HG03342 (cell line): Measurements from ENCODE around the gene SNCB.

Source experiments
- ATAC-seq: cut with Tn5 transposase; IDR thresholded peaks from one replicate; pipeline ENCODE4 v1.9.1; 2021; ENCODE audit warnings: mild to moderate bottlenecking, moderate library complexity; ENCODE audit not compliant: unreplicated experiment

Gene SNCB

DNA sequence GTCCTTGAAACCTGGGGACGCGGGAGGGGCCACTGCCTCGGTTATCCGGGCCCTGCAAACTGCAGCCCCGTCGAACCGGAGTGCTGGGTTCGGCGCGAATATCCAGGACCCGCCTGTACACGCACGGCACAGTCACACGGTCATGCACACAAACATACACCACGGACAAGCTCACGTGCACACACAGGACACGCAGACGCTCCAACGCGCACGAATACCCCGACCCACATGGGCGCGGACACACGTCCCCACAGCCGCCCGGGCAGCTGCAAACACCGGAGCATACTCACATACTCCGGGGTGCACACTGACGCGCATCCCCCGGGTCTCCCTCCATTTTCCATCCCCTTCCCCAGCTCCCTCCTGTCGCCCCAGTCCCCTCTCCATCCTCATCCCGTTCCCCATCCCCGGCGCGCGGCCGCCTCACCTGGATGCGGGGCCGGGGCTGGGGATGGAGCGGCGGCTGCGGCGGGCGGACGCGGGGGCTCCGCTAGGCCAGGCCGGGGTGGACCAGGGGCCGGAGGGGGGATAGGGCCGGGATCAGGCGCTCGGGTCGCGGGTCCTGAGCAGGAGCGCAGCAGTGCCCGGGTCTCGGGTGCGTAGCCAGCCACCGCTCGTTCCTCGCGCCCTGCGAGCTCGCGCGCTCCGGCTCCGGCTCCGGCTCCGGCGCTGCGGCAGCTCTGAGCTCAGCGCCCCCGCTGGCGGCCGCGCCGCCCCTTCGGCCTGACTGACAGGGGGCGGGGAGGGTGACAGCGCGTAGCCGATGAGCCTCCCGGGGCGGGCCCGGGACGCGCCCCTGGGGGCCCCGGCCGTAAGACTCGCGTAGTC, at the start of gene SNCB, which contains the start of gene EIF4E1B:
Gene SNCB (minus strand): TSS at position 682 of the 828 bp plus-strand sequence. CDS start 880 bp downstream, outside the sequence.
Gene EIF4E1B (plus strand): TSS at position 823 of the 828 bp plus-strand sequence. CDS start 12,113 bp downstream, outside the sequence.
- ATAC-seq = no peak

GRCh38 chr5:176679365-176680225, 49.3 kb upstream of the SNCB start:
- ATAC-seq = no peak

GRCh38 chr5:176678584-176678983, 48.2 kb upstream of the SNCB start:
- no peak for ATAC-seq

DNA sequence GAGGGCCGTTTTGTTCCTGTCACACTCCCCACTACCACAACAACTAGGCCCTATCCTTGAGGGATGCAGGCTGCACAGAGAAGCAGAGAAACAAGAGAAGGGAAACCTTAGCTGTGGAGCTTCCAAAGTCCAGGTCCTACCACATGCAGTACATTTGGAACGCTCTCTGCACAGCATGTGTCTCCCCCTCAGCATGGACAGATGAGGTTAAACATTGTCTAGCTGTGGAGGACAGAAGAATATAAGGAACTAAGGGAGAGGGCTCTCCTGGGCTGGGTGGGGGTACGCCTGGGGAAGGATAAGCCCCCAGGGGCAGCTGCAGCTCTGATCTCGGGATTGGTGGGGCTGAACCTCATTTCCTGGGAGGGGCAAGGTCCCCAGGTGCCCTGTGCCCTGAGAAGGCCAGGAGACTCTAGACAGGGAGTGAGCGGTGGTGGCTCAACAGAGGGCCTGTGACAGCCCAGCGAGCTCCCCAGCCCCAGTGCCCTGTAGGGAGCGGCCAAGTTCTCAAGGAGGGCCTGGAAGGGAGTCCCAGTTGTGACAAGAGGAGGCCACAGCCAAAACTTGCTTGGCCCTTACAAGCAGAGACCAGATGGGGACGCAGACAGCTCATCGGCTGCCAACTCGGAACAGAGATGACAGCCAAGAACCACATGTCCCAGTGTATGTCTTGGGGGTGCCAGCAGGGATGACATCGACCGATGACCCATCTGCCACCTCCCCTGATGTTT, 47.0 kb upstream of the SNCB start:
- no peak for ATAC-seq

DNA sequence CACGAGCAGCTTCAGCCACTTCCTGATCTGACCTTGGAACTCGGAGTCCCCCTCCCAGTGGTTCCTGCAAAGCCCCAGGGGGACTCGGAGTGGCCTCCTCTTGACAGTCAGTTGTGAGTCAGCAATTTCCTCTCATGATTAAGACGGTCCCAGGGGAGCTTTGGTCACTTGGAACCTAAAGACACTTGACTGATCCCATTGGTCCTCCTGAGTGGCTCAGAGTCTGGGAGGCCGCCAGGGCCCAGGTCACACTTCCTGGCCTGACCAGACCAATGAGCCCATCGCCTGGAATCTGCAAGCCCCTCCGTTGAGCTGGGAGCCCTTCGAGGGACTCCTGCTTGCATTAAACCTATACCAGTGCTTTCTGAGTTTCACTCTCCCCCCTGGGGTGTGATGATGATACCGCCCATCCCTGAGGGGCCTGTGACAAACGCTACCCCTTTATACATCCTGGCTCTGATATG, 46.1 kb upstream of the SNCB start:
- ATAC-seq = peak; percentile 67

- no peak for ATAC-seq
Measured at GRCh38 chr5:176675676-176676360, 45.5 kb upstream of the SNCB start.

GRCh38 chr5:176674799-176675198, 44.5 kb upstream of the SNCB start:
- ATAC-seq = no peak

DNA sequence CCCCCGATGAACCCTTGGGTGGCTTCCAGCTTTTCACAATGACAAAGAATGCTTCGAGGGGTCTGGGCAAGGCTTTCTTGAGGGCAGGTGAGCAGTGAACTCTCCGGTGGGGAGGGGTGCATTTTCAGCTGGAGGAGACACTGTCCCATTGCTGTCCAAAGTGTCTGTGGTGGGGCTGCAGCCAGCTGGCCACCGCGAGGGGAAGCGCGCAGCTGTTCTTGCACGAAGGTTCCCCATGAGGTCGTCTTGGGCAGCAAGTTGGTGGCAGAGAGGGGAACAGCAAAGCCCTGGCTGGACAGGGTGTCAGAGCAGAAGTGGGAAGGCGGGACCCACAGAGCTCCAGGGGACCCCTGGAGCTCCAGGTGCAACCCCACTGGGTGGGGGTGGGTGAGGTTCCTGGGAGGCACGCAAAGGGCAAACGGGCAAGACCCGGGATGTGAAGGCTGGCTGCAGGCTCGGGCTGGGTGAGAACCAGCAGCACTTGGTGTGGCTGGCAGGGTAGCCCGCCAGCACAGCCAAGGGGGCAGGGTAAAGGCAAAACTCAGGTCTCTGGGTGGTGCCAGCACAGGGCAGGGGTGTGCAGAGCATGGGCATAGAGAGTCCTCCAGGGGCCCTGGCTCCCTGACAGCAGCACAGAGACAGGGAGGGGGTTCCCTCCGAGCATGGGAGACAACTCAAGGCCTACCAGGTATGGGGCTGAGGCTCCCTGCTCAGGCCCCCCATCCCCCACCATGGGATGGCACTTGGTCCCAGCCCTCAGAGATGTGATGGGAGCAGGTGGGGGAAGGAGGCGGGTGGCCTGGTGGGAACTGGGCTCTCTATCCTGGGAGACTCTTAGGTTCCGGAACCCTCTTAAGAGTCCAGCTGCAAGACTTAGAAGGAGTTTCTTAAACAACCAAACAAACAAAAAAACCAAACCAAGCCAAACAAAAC, 43.6 kb upstream of the SNCB start:
- ATAC-seq = no peak

DNA sequence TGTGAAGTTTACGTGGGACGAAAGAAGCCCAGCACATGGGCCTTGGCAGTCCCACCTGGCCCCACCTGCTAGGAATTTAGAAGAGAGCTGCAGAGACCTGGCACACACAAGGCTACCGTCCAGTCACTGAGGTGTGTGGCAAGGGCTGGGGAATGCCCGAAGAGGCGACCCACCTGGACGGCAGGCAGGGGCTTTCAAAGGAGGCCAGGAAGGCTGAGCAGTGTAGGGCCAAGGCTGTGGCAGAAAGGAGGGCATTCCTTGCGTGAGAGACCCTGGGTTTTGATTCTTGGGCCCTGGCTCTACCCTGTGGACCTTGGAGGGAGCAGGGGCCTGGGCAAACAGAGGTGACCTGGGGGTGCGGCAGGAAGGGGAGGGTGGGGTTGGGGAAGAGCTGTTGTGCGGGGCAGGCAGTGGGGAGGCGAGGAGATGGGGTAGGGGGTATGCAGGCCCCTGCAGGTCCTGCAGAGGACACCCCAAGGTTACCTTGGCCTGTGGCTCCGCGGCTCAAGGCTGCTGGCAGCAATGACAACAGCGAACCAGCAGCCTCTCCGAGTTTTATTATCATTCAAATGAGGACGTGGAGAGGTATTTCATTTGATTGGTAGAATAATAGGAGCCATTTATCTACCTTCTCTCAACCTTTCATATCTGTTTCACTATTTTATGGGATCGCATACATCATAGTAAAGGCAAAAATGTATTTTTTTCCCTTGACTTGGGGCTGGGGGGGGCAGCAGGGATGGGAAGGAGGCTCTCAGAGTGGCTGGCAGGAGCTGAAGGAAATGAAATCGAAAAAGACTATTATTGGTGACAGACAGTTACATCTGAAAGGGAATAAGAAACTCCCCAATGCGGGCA, 41.8 kb upstream of the SNCB start:
- no peak for ATAC-seq

DNA sequence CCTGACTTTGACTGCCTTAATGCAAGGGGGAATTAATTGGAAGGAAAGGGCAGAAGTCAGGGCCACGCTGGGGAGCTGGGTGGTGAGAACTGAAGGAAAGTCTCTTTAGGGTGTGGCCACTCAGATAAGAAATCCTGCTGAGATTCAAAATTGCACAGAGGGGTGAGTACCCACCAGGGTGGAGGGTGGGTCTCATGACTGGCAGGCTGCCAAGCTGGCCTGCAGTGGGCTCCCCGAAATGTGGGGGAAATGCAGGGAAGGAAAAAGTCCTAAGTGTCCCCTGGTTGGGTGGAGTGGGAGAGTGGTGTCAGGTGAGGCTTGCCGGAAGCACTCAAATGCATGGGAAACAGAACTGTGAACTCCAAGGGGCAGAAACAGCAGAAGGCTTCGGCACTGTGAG, 41.1 kb upstream of the SNCB start:
- ATAC-seq = no peak

DNA sequence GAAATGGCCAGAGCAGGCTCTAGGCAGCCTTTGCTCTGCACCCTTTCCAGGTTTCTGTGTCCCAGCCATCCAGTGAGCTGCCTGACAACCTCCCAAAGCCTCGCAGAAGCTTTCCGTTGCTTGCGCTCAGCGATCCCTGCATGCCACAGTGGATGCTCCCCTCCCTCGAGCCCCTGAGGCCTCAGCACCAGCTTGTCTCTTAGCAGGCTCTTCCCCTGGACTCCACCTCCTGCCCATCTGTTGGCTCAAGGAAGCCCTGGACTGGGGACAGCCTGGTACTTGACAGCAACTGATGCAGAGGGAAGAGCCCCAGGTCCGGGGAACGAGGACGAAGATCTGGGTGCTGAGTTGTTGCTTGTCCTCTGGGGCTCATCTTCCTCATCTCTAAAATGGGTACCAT, 40.1 kb upstream of the SNCB start:
- ATAC-seq = no peak

DNA sequence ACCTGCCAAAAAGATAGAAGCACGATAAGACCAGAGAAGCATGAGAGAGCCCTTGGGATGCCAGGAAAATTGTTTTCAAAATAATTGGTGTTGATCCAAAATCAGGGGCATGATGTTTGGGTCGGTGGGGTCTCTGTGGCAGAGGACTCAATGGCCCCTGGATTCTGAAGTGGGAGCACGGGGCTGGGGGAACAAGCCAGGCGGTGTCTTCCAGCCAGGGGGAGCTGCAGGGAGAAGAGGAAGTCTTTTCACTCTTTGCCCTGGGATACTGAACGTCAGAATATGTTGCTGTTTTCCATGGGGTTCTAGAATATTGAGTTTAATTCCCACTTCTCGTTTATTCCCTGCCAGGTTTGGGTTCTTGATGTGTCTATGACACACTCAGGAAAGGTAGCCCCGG, 37.3 kb upstream of the SNCB start:
- ATAC-seq = no peak

GRCh38 chr5:176665517-176665916, 35.2 kb upstream of the SNCB start:
- no peak for ATAC-seq

DNA sequence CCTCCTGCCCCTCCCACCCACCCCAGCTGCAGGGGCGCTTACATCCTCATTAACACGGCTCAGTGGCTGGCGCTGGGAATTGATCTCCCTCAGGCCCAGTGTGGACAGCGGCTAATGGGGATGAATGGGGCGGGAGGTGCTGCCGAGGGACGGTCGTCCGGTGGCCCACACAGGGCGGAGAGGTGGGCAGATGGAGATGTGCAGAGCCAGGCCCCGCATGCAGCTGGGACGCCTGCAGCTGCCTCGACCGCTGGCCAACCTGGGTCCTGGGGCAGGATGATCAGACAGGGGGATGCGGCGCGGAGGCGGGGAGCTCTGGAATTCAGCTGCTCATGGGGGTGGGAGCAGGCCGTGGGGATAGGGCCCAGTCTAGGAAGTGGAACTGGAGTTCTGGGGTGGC, 34.6 kb upstream of the SNCB start:
- no peak for ATAC-seq

- ATAC-seq = no peak
Measured at GRCh38 chr5:176664479-176664878, 34.1 kb upstream of the SNCB start.

- no peak for ATAC-seq
Measured at GRCh38 chr5:176663566-176663965, 33.2 kb upstream of the SNCB start.

DNA sequence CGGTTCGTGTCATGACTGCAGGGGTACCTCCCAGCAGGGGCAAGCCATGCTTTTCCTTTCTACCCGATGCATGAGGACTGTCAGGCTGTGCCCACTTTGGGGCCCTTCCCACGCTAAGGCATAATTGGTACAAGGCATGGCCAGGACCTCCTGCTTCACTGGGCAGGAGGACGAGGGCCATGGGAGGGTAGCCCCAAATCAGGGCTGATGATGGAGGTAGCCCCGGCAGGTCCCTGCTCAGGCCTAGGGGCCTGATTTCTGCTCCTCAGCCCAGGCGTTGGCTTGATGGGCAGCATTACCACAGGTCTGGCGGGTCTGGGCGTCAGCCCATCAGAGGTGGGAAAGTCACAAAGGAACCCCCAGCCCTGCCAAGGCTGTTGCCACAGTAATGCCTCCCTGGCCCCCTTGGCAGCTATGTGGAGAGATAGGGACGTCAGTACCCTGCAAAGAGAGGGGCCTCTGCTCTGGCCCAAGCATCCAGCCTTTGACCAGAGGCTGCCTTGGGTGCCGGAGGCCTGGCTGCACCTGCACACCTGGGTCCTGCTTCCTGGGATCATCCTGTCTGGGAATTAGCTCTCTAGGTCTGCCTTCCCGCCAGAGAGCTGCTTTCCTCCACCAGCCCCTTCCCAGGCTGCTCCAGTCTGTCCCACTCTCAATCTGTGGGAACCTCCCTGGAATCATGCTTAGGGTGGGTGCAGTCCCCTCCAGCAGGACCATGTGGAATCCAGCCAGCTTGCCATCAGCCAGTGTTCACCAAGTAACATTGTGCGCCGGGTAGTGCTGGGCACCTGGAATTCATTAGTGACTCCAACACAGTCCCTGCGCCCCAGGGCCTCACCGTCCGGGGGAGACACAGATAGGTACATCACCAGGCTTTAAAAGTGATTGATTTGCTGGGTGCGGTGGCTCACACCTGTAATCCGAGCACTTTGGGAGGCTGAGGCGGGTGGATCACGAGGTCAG, 32.3 kb upstream of the SNCB start:
- ATAC-seq = no peak
